Stomach smooth muscle (tissue), 2 donors: ENCODE results near the gene HIVEP2.

ENCODE experiments used
- H3K27ac ChIP-seq: one replicate; pipeline ENCODE4 v1.7.0; 2013; ENCODE audit warnings: mild to moderate bottlenecking, low read length, inconsistent platforms
- H3K27me3 ChIP-seq, 2 donors: one replicate each; pipeline ENCODE4 v1.7.0; 2013; ENCODE audit warnings: low read length in 2 of 2; ENCODE audit not compliant: insufficient read depth in 2 of 2, control insufficient read depth in 1 of 2
- H3K36me3 ChIP-seq, 2 donors: one replicate each; pipeline ENCODE4 v1.7.0; 2013; ENCODE audit warnings: low read length in 2 of 2; ENCODE audit not compliant: control insufficient read depth in 2 of 2, insufficient read depth in 2 of 2
- H3K4me1 ChIP-seq: one replicate; pipeline ENCODE4 v1.7.0; 2013; ENCODE audit warnings: low read length; ENCODE audit not compliant: control insufficient read depth, insufficient read depth
- H3K4me3 ChIP-seq, 2 donors: one replicate each; pipeline ENCODE4 v1.7.0; 2013; ENCODE audit warnings: low read length in 2 of 2
- H3K9ac ChIP-seq, 2 donors: one replicate each; pipeline ENCODE4 v1.7.0; 2013; ENCODE audit warnings: low read length in 2 of 2, mild to moderate bottlenecking in 1 of 2
- H3K9me3 ChIP-seq, 2 donors: one replicate each; pipeline ENCODE4 v1.7.0; 2013; ENCODE audit warnings: low read length in 2 of 2; ENCODE audit not compliant: control insufficient read depth in 2 of 2
- donor health status: healthy.
- donor health status: Pancreatic carcinoma.

HIVEP2 gene

DNA sequence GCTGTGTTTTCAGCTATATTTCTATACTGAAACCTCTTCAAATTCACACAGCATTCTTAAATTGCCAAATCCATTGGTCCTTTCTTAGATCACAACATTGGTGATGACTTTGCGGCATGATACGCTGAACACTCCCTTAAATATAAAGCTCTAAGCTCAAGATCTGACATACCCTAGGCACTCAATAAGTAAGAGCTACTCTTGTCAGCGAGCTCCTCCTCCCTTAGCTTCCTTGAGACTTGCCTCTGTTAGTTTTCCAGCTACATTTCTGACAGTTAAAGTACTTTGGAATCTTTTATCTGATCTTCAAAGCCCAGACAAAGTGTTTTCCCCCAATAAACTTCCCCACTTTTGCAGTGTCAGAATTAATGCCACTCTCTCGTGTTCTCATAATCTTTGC, 117.0 kb downstream of the HIVEP2 start:
- Histone ChIP-seq H3K27ac (no peak overlapping the region), H3K4me3 (no peak overlapping the region), H3K36me3 (no peaks in the 10 kb centered on the region), H3K27me3 (no peaks in the 10 kb centered on the region), H3K4me1 (no peaks in the 10 kb centered on the region), H3K9me3 (no peaks in the 10 kb centered on the region), H3K9ac (no peak overlapping the region)

DNA sequence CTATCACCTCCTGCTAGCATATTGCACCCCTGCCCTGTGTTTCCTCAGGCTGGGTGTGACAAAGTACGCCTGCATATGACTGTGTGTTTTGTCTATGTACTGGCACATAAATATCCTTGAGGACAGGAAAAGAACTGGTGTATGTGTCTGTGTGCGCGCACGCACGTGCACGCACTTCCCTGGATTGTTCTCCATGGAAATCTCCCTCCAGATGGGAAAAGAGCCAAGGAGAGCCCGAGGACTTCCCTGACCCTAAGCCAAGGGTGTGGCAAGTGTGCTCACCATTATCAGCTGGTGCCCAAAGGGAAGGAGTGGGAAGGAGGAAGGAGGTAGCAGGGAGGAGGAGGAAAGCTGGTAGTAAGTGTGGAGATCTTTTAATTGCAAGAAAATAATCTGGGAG, 117.6 kb downstream of the HIVEP2 start:
- Histone ChIP-seq H3K4me1 (no peaks in the 10 kb centered on the region), H3K9ac (no peak overlapping the region), H3K4me3 (no peak overlapping the region), H3K27me3 (no peaks in the 10 kb centered on the region), H3K9me3 (no peaks in the 10 kb centered on the region), H3K27ac (no peak overlapping the region), H3K36me3 (no peaks in the 10 kb centered on the region)

DNA sequence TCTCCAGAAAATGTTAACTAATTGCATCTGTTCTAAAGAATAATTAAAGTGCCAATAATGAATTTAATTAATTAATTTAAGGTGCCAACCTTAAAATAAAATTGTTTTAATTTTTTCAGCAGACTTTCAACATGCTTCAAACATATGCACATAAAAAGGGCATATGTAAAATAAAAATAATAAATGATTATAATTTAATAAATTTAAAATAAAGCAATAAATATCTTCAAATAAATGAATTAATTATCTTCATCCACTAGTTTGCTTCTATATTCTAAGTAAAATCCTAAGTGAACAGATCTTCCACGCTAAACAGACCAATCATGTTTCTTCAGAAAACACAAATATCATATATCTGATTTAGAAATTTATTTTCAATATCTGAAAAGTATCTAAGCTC, 119.2 kb downstream of the HIVEP2 start:
- H3K27ac ChIP-seq = no peak overlapping the region
- H3K9ac ChIP-seq = no peak overlapping the region
- peaks cover 3% of the 10 kb centered on the region for H3K4me1 ChIP-seq
- no peaks in the 10 kb centered on the region for H3K9me3 ChIP-seq
- no peak overlapping the region for H3K4me3 ChIP-seq
- no peaks in the 10 kb centered on the region for H3K27me3 ChIP-seq
- no peaks in the 10 kb centered on the region for H3K36me3 ChIP-seq

DNA sequence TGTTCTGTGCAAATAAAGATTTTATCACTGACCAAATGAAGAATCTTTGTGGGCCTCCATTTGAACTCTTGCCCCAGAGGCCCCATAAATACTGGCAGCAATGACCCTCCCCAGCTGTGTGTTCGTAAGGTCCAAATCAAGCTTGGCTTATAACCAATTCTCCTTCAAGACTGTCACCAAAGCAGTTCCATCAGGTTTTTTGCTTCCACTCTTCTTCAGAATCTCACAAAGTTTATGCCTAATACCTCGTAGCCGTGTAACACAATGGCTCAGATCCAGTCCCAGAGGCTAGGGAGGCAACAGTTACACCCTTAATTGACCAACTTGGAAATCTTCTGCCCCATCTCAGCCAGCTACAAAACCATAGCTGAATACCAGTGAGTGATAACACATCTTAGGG, 120.5 kb downstream of the HIVEP2 start:
- H3K36me3 ChIP-seq = no peaks in the 10 kb centered on the region
- H3K27ac ChIP-seq = no peak overlapping the region
- no peak overlapping the region for H3K4me3 ChIP-seq
- H3K4me1 ChIP-seq = peaks cover 3% of the 10 kb centered on the region
- no peak overlapping the region for H3K9ac ChIP-seq
- no peaks in the 10 kb centered on the region for H3K27me3 ChIP-seq
- no peaks in the 10 kb centered on the region for H3K9me3 ChIP-seq

DNA sequence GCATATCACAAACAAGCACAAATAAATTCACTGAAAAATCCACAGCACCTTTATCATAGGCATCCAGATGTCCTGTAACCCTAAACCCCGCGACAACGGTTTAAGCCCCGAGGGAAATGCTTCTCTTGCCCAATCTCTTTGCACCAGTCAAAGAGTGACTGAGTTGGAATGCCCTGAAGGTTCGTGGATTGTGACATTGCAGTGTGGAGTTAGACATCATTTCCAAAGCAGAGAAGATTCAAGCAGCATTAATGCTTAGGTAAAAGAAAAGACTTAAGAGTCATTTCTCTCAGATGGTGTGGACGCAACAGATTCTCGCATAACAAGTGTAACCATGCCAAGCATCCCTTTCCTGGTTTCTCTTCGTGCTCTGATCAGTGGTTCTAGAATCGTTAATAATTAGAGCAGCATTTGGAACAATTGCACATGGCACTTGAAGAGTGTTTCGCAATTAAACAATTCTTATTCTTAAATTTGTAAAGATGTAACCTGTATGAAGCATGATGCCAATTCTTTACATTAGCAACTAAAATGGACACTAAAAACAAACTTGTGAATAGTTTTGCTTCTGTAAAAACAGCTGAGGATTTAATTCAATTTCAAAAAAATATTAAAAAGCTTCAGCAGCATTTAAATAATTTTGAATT, 121.6 kb downstream of the HIVEP2 start:
- H3K27ac ChIP-seq = no peak overlapping the region
- H3K36me3 ChIP-seq = no peaks in the 10 kb centered on the region
- H3K4me1 ChIP-seq = peaks cover 3% of the 10 kb centered on the region
- H3K9me3 ChIP-seq = no peaks in the 10 kb centered on the region
- no peaks in the 10 kb centered on the region for H3K27me3 ChIP-seq
- no peak overlapping the region for H3K4me3 ChIP-seq
- H3K9ac ChIP-seq = no peak overlapping the region

DNA sequence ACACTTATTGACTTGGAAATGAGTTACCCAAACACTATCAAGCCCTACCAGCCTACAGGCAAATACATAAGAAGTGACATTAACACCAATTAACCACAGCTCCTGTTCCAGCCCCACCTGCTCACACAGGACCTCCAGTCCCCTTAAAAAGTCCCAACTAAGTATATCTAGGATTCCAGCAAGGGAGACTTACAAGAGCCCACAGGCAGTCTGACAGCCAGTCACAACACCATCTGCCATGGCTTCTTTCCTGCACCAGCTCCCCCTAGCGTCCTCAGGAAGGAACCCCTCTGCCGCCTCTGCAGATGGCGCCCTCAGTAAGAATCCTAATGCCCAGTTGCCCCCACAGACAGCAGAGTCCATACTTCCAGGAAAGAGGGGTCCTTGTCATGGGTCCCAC, 122.1 kb downstream of the HIVEP2 start:
- H3K4me1 ChIP-seq = peaks cover 3% of the 10 kb centered on the region
- no peak overlapping the region for H3K4me3 ChIP-seq
- no peak overlapping the region for H3K9ac ChIP-seq
- H3K36me3 ChIP-seq = no peaks in the 10 kb centered on the region
- H3K27me3 ChIP-seq = no peaks in the 10 kb centered on the region
- no peak overlapping the region for H3K27ac ChIP-seq
- H3K9me3 ChIP-seq = no peaks in the 10 kb centered on the region

DNA sequence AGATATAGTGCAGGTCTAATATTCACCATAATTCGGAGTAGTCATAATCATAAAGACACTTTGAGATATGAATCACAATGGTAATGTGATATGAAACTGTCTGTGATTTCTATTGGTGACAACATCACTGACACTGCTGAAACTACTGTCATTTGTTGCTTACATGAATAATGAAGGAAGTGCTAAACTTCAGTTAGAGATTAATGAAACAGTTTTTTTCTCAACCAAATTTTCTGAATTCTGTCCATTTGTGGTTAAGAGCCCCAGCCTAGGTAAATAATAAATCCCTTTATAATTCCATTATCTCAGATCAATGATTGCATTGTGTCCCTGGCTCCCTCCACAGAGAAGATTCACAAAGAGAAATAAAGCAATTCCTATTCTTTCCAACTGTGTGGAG, 122.6 kb downstream of the HIVEP2 start:
- Histone ChIP-seq H3K36me3 (no peaks in the 10 kb centered on the region), H3K27ac (no peak overlapping the region), H3K4me3 (no peak overlapping the region), H3K9me3 (no peaks in the 10 kb centered on the region), H3K27me3 (no peaks in the 10 kb centered on the region), H3K9ac (no peak overlapping the region), H3K4me1 (peaks cover 3% of the 10 kb centered on the region)

DNA sequence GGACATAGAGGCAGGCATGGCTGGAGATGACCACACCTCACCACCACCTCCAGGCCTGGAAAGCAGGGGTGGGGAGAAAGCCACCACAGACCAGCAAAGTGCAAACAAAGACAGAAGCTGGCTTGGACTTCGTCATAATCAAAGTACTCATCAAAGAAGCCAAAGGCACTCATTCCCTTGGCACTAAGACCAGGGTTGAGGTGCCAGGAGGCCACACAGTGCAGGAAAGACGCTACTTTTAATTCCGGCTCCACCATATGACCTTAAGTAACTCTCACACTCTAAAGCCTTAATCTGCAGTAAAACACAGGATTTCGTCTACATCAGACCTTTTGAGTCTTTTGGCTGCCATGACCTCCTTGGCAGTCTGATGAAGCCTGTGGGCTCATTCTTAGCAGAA, 123.1 kb downstream of the HIVEP2 start:
- H3K9me3 ChIP-seq = no peaks in the 10 kb centered on the region
- H3K27me3 ChIP-seq = no peaks in the 10 kb centered on the region
- no peaks in the 10 kb centered on the region for H3K36me3 ChIP-seq
- H3K9ac ChIP-seq = no peak overlapping the region
- H3K4me1 ChIP-seq = peaks cover 3% of the 10 kb centered on the region
- H3K27ac ChIP-seq = no peak overlapping the region
- no peak overlapping the region for H3K4me3 ChIP-seq

DNA sequence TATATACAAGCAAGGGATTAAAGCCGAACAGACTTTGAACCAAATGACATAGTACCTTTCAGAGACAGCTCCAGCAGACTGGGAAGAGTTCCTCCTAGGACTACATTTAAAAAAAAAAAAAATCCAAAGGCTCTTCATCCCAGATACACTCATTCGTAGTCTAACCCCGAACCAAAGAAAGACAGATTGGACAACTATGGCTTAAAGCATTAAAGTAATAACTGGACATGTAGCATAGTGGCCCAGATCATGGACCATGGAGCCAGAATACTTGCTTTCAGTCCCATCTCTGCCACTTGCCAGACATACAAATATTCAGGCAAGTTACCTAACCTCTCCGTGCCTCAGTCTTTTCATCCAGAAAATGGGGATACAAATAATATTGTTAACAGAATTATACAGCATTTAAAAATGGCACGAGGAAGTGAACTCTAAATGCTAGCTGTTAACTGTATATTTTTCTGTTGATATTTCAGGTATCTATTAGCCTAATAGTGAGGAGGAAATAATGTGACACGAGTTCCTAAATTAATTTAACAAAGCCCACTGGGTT, 123.7 kb downstream of the HIVEP2 start:
- H3K4me3 ChIP-seq = no peak overlapping the region
- peaks cover 3% of the 10 kb centered on the region for H3K4me1 ChIP-seq
- no peaks in the 10 kb centered on the region for H3K36me3 ChIP-seq
- no peaks in the 10 kb centered on the region for H3K9me3 ChIP-seq
- no peak overlapping the region for H3K9ac ChIP-seq
- no peaks in the 10 kb centered on the region for H3K27me3 ChIP-seq
- H3K27ac ChIP-seq = no peak overlapping the region

DNA sequence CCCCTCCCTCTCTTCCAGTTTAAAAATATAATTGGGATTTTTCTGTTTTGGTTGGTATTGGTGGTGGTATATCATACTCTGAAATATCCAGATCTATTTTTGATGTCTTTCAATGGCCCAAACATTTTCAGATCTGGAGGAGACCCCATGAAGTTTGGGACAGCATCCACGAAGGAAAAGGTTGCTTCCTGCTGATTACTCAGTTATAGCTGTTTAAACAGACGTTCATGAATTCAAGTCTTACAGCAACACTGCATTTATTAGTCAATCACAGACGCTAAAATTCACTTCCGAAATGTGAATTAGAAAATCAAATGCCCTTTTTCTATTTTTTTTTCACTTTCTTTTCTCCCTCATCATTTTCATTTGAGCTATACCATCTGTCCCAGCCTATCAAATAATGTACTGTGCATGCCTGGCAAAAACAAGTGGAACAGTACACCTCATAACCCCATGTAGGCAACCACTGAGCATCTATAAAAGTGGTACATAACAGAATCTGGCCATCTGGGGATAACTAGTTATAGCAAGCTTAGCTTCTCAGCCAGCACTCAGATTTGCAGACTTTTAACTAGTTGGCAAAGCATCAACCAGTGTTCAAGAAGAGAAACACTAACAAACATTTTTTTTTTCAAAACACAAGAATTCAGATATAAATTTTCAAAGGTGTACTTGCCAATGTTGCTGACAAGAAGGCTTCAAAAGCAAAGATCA, 124.5 kb downstream of the HIVEP2 start:
- peak overlapping the region; percentile 1 to 29 for H3K9ac ChIP-seq

More for the DNA sequence above, 124.5 kb downstream of the HIVEP2 start:
- Histone ChIP-seq H3K27me3 (no peaks in the 10 kb centered on the region), H3K9me3 (no peaks in the 10 kb centered on the region), H3K27ac (peak overlapping the region; percentile 2), H3K4me3 (peak overlapping the region; percentile 20 to 67), H3K36me3 (no peaks in the 10 kb centered on the region), H3K4me1 (peaks cover 3% of the 10 kb centered on the region)
